SK-N-SH (cell line): ENCODE measurements around the gene FCN3. TPM values are rescaled to one million over a fixed set of nuclear protein-coding genes. Genes with fewer than 3 reads are reported as not detected.

ENCODE experiments used
- CTCF ChIA-PET: fragments of 300-600, 350-600 bp; formaldehyde crosslinking; extraction: SDS; loops from one replicate; lab custom pipeline; 2021; lab: Yijun Ruan, JAX
- POLR2A ChIA-PET: fragments of 350-600 bp; sonication (Branson Sonifier 250); formaldehyde crosslinking; extraction: SDS; loops from one replicate; lab custom pipeline; 2020; ENCODE audit warnings: antibody characterized with exemption, inconsistent platforms; lab: Yijun Ruan, JAX
- DNase-seq: peaks from one replicate; pipeline ENCODE4 v3.0.0; 2012
- H2AFZ ChIP-seq: fragments of 200-600 bp; sonication (generic); 2 replicates; pipeline ENCODE4 v1.8.1; 2016; ENCODE audit warnings: antibody characterized with exemption, mild to moderate bottlenecking, low read depth
- H3F3A ChIP-seq: fragments of 200-600 bp; sonication (generic); replicated peaks from 2 replicates; pipeline ENCODE3; 2016; ENCODE audit warnings: antibody characterized with exemption, mild to moderate bottlenecking; ENCODE audit not compliant: insufficient read depth
- H3K27ac ChIP-seq, 2 experiments: fragments of 200-500 bp in 1 of 2; fragments of 200-600 bp in 1 of 2; sonication (Bioruptor generic) in 1 of 2; sonication (generic), shearing (Covaris generic) in 1 of 2; 2 replicates each; pipeline versions ENCODE4 v1.5.1 to v1.6.1; 2014 to 2016; ENCODE audit warnings: low read depth in 2 of 2, inconsistent platforms in 1 of 2, low read length in 1 of 2, mild to moderate bottlenecking in 1 of 2, mixed read lengths in 1 of 2
- H3K27me3 ChIP-seq: fragments of 200-600 bp; sonication (generic), shearing (Covaris generic); 2 replicates; pipeline ENCODE4 v1.6.1; 2016; ENCODE audit warnings: mixed run types; ENCODE audit not compliant: insufficient read depth
- H3K36me3 ChIP-seq, 2 experiments: fragments of 200-500 bp in 1 of 2; fragments of 200-600 bp in 1 of 2; sonication (Bioruptor generic) in 1 of 2; sonication (generic) in 1 of 2; replicated peaks in 1 of 2; 2 replicates each; pipeline versions ENCODE3 to v1.5.1; 2014 to 2016; ENCODE audit warnings: low read length in 1 of 2, mild to moderate bottlenecking in 1 of 2; ENCODE audit not compliant: insufficient read depth in 2 of 2, control insufficient read depth in 1 of 2
- H3K4me1 ChIP-seq, 2 experiments: fragments of 200-500 bp in 1 of 2; fragments of 200-600 bp in 1 of 2; sonication (Bioruptor generic) in 1 of 2; sonication (generic), shearing (Covaris generic) in 1 of 2; 2 replicates each; pipeline versions ENCODE4 v1.5.1 to v1.6.1; 2014 to 2016; ENCODE audit warnings: low read depth in 1 of 2, low read length in 1 of 2, mixed run types in 1 of 2; ENCODE audit not compliant: insufficient read depth in 2 of 2, control insufficient read depth in 1 of 2
- H3K4me2 ChIP-seq: fragments of 200-600 bp; sonication (generic), shearing (Covaris generic); 2 replicates; pipeline ENCODE4 v1.6.1; 2017; ENCODE audit warnings: mixed run types
- H3K4me3 ChIP-seq, 2 experiments: fragments of 200-500 bp in 1 of 2; fragments of 200-600 bp in 1 of 2; sonication (Bioruptor generic) in 1 of 2; sonication (generic), shearing (Covaris generic) in 1 of 2; 2 replicates each; pipeline versions ENCODE4 v1.5.1 to v1.8.1; 2014 to 2016; ENCODE audit warnings: low read depth in 2 of 2, inconsistent platforms in 1 of 2, low read length in 1 of 2, mild to moderate bottlenecking in 1 of 2, mixed read lengths in 1 of 2, moderate library complexity in 1 of 2
- H3K79me2 ChIP-seq: fragments of 200-600 bp; sonication (generic); 2 replicates; pipeline ENCODE4 v1.8.1; 2017; ENCODE audit warnings: mild to moderate bottlenecking; ENCODE audit not compliant: insufficient read depth
- H3K9ac ChIP-seq: fragments of 200-600 bp; sonication (generic); 2 replicates; pipeline ENCODE4 v1.6.1; 2017; ENCODE audit warnings: mixed run types
- H3K9me2 ChIP-seq: fragments of 200-600 bp; sonication (generic); 2 replicates; pipeline ENCODE4 v1.6.1; 2017; ENCODE audit warnings: mixed run types
- H3K9me3 ChIP-seq: fragments of 200-600 bp; sonication (generic); 2 replicates; pipeline ENCODE4 v1.6.1; 2017; ENCODE audit warnings: mixed run types, mild to moderate bottlenecking, moderate library complexity
- H4K20me1 ChIP-seq: fragments of 200-600 bp; sonication (generic); 2 replicates; pipeline ENCODE4 v1.6.1; 2017; ENCODE audit warnings: mild to moderate bottlenecking, mixed run types; ENCODE audit not compliant: insufficient read depth
- CHD2 ChIP-seq: fragments of 150-350 bp; IDR thresholded peaks from 2 replicates; pipeline ENCODE4 v1.6.1; 2018; ENCODE audit warnings: low read length; ENCODE audit not compliant: partially characterized antibody
- ELF1 ChIP-seq: IDR thresholded peaks from 2 replicates; pipeline ENCODE4 v1.4.0; 2012
- FOXM1 ChIP-seq: IDR thresholded peaks from 2 replicates; pipeline ENCODE4 v1.4.0; 2012; ENCODE audit warnings: low read depth, mild to moderate bottlenecking
- MEF2A ChIP-seq: IDR thresholded peaks from 2 replicates; pipeline ENCODE4 v1.4.0; 2012; ENCODE audit warnings: low read depth, borderline replicate concordance
- MXI1 ChIP-seq: IDR thresholded peaks from 2 replicates; pipeline ENCODE4 v1.6.1; 2012; ENCODE audit warnings: mild to moderate bottlenecking, low read depth, low read length, improper control_type of control experiment
- NRF1 ChIP-seq: IDR thresholded peaks from 2 replicates; pipeline ENCODE4 v1.6.1; 2012; ENCODE audit warnings: low read depth, mild to moderate bottlenecking, low read length
- POLR2AphosphoS5 ChIP-seq: IDR thresholded peaks from 2 replicates; pipeline ENCODE4 v1.6.1; 2012; ENCODE audit warnings: low read depth, low read length
- RCOR1 ChIP-seq: fragments of 150-350 bp; IDR thresholded peaks from 2 replicates; pipeline ENCODE4 v1.6.1; 2017; ENCODE audit warnings: antibody characterized with exemption, low read length
- RFX5 ChIP-seq: IDR thresholded peaks from 2 replicates; pipeline ENCODE4 v1.6.1; 2012; ENCODE audit warnings: mild to moderate bottlenecking, improper control_type of control experiment, low read length
- SMC3 ChIP-seq: IDR thresholded peaks from 2 replicates; pipeline ENCODE4 v1.6.1; 2012; ENCODE audit warnings: low read depth, low read length, improper control_type of control experiment
- TAF1 ChIP-seq: IDR thresholded peaks from 2 replicates; pipeline ENCODE4 v1.6.1; 2012; ENCODE audit warnings: low read depth, mild to moderate bottlenecking, low read length, moderate library complexity, borderline replicate concordance
- WGBS: methylation state at CpG from one replicate; pipeline ENCODE4 v1.1.6; 2017; ENCODE audit warnings: low lambda C conversion rate; 5-methylcytosine and 5-hydroxymethylcytosine counted together
- polyA plus RNA-seq, 3 experiments: library from polyadenylated mRNA; depleted of rRNA; stranded (reverse); fragments of >200 nt; gene quantifications; 2 replicates each; pipeline ENCODE4 v1.2.3, GENCODE V29; 2012
- TF ChIP-seq, protein P1 (sequence below): IDR thresholded peaks from 2 replicates; pipeline ENCODE4 v1.4.0; 2012; ENCODE audit warnings: low read depth, borderline replicate concordance
- TF ChIP-seq, protein P2 (sequence below): fragments of 200-600 bp; sonication (generic); IDR thresholded peaks from 2 replicates; pipeline ENCODE4 v1.6.1; 2017; ENCODE audit warnings: antibody characterized with exemption, mild to moderate bottlenecking, moderate library complexity
- TF ChIP-seq, protein P3 (sequence below): IDR thresholded peaks from 2 replicates; pipeline ENCODE4 v1.4.0; 2012; ENCODE audit warnings: low read depth

Gene FCN3
- polyA plus RNA-seq, 1 of the 3 experiments (the other 2 are of a cell fraction), result not detected

DNA sequence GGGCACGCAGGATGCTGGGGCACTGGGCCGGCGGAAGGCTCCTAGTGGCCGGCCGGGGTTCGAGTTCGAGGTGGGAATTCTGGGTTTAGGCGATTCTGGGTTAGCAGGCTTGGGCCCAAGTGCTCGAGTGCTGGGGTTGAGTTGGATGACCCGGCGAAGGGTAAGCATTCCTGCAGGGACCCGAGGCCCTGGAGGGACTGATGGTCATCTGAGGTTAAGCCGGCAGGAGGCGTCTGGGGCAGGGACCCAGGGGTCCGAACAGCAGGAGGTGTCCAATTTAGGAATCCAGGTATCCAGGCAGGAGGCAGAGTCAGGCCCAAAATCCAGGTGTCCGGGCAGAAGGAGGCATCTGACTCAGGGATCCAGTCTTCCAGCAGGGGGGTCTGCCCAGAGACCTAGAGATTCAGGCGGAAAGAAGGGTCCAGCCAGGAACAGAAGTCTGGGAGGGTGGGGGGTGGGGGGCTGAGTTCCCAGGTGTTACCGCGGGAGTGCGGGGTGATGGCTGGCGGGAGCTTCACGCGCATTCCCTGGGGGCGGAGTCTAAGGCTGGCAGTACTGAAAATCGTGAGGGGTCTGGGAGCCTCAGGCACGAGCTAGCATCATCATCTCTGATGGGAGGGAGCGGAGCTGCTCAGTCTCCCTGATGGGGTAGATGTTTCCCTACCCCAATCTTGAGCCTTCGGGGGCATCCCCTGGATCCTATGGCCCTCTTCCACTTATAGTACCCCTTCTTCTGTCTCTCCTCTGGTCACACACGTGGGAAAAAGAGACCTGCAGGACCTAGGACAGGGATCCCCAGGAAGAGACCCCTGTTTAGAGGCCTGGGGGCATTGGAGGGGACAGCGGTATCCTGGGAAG is 18.4 kb upstream of the FCN3 start:
- ChIA-PET POLR2A (interaction anchor here (1.1 kb wide), 1 partner anchor 279 kb away, joined by 3 read pairs; the partner anchor contains the start of gene IFI6), CTCF (interaction anchor here (0.6 to 20.0 kb wide), 14 partner anchors 21 to 270 kb away, joined by 3 to 731 read pairs (median 4); partner anchors contain the start of gene AHDC1)
- peak overlapping the region; percentile 34 to 60; a peak in 2 of 4 replicates for H3K27ac ChIP-seq

DNA sequence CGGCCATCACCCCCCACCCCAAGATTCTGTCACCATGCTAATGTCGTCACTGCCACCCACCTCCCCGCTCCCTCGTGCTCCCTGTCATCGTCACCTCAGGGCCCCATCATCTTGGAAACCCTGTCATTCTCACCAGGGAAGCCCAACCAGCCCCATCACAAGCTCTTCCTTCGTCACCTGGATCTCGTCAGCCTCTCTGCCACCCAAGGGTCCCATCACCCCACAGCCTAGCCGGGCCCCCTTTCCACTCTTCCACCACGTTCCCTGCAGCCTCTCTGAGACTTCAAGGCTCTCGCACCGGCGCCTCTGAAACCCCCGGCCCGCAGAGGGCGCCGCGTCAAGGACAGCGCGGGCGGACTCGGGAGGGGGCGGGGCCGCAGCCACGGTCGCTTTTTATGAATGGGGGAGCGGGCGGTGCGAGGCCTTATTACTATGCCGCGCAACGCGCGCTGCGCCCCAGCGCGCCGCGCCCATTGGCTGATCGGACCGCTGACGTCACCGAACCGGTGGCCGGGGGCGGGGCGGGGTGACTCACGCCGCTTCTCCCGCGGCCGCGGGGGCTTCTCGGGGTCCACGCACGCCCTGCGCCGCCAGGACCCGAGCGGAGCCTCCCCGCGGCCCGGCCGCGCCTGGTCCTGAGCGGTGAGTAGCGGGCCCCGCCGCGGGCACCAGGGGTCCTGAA is 17.6 kb upstream of the FCN3 start, which contains the start of gene GPR3:
Gene GPR3, plus strand, starts transcription at position 527 of the 682 bp plus-strand sequence. CDS start 1,177 bp downstream, outside the sequence.
- no peaks in the 10 kb centered on the region for H3K36me3 ChIP-seq
- no peaks in the 10 kb centered on the region; the same call in 1 of the 2 replicates for H3K27me3 ChIP-seq
- peak within 1 kb of the TSS; percentile 71 to 94 for H3K4me3 ChIP-seq
- 18% methylated on average over 20 of the region's 69 CpGs for WGBS
- H3K9me2 ChIP-seq, result no peaks in the 10 kb centered on the region
- peak within 1 kb of the TSS; percentile 95 for H3K9ac ChIP-seq
- DNase-seq, result peak; percentile 99
- peaks cover 11% of the 10 kb centered on the region; the same call in 1 of the 2 replicates for H3K79me2 ChIP-seq
- H4K20me1 ChIP-seq, result no peaks in the 10 kb centered on the region
- H3F3A ChIP-seq, result peaks cover 9% of the 10 kb centered on the region
- no peaks in the 10 kb centered on the region for H3K9me3 ChIP-seq
- POLR2A ChIA-PET, result interaction anchor here (1.0 to 1.8 kb wide), 2 partner anchors 26 to 214 kb away, joined by 5 to 10 read pairs; partner anchors contain the start of gene MAP3K6
- peak within 1 kb of the TSS; percentile 93; the same call in 1 of the 2 replicates for H2AFZ ChIP-seq
- CTCF ChIA-PET, result interaction anchor here (0.6 to 20.0 kb wide), 21 partner anchors 9 to 380 kb away, joined by 3 to 731 read pairs (median 5); partner anchors contain the start of genes CD164L2, MAP3K6 and STX12
- H3K27ac ChIP-seq, result peak within 1 kb of the TSS; percentile 34 to 60; a peak in 2 of 4 replicates
- peaks cover 0 to 28% of the 10 kb centered on the region in 2 experiments; a peak in 2 of 4 replicates for H3K4me1 ChIP-seq
- H3K4me2 ChIP-seq, result peak within 1 kb of the TSS; percentile 100
- TF ChIP-seq, protein P1, sequence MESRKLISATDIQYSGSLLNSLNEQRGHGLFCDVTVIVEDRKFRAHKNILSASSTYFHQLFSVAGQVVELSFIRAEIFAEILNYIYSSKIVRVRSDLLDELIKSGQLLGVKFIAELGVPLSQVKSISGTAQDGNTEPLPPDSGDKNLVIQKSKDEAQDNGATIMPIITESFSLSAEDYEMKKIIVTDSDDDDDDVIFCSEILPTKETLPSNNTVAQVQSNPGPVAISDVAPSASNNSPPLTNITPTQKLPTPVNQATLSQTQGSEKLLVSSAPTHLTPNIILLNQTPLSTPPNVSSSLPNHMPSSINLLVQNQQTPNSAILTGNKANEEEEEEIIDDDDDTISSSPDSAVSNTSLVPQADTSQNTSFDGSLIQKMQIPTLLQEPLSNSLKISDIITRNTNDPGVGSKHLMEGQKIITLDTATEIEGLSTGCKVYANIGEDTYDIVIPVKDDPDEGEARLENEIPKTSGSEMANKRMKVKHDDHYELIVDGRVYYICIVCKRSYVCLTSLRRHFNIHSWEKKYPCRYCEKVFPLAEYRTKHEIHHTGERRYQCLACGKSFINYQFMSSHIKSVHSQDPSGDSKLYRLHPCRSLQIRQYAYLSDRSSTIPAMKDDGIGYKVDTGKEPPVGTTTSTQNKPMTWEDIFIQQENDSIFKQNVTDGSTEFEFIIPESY, result no peak
- TF ChIP-seq MXI1, result peak; percentile 86; the same call in 1 of the 2 replicates
- TF ChIP-seq POLR2AphosphoS5, result no peak
- peak; percentile 41; the same call in 1 of the 2 replicates for TF ChIP-seq TAF1
- TF ChIP-seq, protein P2, sequence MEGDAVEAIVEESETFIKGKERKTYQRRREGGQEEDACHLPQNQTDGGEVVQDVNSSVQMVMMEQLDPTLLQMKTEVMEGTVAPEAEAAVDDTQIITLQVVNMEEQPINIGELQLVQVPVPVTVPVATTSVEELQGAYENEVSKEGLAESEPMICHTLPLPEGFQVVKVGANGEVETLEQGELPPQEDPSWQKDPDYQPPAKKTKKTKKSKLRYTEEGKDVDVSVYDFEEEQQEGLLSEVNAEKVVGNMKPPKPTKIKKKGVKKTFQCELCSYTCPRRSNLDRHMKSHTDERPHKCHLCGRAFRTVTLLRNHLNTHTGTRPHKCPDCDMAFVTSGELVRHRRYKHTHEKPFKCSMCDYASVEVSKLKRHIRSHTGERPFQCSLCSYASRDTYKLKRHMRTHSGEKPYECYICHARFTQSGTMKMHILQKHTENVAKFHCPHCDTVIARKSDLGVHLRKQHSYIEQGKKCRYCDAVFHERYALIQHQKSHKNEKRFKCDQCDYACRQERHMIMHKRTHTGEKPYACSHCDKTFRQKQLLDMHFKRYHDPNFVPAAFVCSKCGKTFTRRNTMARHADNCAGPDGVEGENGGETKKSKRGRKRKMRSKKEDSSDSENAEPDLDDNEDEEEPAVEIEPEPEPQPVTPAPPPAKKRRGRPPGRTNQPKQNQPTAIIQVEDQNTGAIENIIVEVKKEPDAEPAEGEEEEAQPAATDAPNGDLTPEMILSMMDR, result peak; percentile 64
- TF ChIP-seq FOXM1, result peak; percentile 58; the same call in 1 of the 2 replicates
- peak; percentile 93 for TF ChIP-seq RFX5
- TF ChIP-seq, protein P3, sequence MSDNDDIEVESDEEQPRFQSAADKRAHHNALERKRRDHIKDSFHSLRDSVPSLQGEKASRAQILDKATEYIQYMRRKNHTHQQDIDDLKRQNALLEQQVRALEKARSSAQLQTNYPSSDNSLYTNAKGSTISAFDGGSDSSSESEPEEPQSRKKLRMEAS, result 0 out of 2 replicates have a peak, but pooled peaks have one; percentile 29
- TF ChIP-seq RCOR1, result 0 out of 2 replicates have a peak, but pooled peaks have one; percentile 10
- peak; percentile 61 for TF ChIP-seq SMC3
- peak; percentile 58 for TF ChIP-seq NRF1
- TF ChIP-seq CHD2, result peak; percentile 49

More for the DNA sequence above, 18.4 kb upstream of the FCN3 start:
- peak overlapping the region; percentile 100 for H3K4me2 ChIP-seq
- H3K36me3 ChIP-seq, result no peaks in the 10 kb centered on the region
- peak overlapping the region; percentile 95 for H3K9ac ChIP-seq
- H3K4me1 ChIP-seq, result peaks cover 0 to 28% of the 10 kb centered on the region in 2 experiments; a peak in 2 of 4 replicates
- WGBS, result 51% methylated on average over 14 of the region's 30 CpGs
- H3K9me2 ChIP-seq, result no peaks in the 10 kb centered on the region
- TF ChIP-seq ELF1, result no peak
- TF ChIP-seq, protein P2, result peak; percentile 43
- TF ChIP-seq MEF2A, result no peak
- TF ChIP-seq, all 33 proteins: peak for 1
- no peaks in the 10 kb centered on the region for H3K9me3 ChIP-seq
- peaks cover 9% of the 10 kb centered on the region for H3F3A ChIP-seq
- no peaks in the 10 kb centered on the region for H4K20me1 ChIP-seq
- H3K79me2 ChIP-seq, result peaks cover 11% of the 10 kb centered on the region; the same call in 1 of the 2 replicates
- peak overlapping the region; percentile 93; the same call in 1 of the 2 replicates for H2AFZ ChIP-seq
- no peaks in the 10 kb centered on the region; the same call in 1 of the 2 replicates for H3K27me3 ChIP-seq
- peak; percentile 72 for DNase-seq
- peak overlapping the region; percentile 71 to 94 for H3K4me3 ChIP-seq
